NCI-H226 (cell line): ENCODE data around the gene DENND4C.
"Not testable (repeated sequence)": the region's sequence is repeated elsewhere in the genome, so short reads cannot be mapped to it uniquely, and the experiment has no call there.

ENCODE experiments used
- DNase-seq: peaks from one replicate; pipeline ENCODE4 v3.0.0-alpha.2; 2015

DENND4C gene

DNA sequence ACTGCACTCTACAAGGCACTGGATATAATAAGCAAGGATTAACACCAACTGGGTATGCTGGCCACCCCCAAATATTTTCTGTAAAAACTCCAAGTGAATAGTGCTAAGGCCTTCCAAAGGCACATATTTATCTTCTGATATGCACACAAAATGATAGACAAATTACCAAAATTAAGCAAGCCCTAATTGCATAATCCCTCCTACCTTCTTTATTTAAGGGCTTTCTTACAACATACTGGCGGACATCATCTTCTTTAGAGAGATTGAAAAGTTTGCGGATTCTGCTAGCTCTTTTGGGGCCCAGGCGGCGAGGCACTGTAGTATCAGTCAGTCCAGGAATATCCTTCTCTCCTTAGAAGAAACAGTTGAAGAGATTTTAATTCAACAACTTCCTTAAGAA is 147.7 kb downstream of the DENND4C start:
- DNase-seq: no peak

DNA sequence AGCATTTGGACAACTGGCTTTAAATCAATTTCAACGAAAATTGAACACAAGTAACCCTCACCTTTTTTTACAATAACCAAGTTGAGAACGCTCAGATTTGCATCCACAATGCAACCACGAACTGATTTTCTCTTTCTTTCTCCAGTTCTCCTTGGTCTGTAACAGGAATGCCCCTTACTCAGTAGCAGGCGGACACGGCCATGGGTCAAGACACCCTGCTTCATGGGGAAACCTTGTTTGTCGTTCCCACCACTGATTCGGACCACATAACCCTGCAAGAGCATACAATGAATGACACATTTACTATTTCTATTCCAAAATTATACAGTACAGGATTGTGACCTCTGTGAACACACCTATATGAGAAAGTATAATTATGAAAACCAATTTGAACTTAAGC is 148.2 kb downstream of the DENND4C start:
- no peak for DNase-seq

DNA sequence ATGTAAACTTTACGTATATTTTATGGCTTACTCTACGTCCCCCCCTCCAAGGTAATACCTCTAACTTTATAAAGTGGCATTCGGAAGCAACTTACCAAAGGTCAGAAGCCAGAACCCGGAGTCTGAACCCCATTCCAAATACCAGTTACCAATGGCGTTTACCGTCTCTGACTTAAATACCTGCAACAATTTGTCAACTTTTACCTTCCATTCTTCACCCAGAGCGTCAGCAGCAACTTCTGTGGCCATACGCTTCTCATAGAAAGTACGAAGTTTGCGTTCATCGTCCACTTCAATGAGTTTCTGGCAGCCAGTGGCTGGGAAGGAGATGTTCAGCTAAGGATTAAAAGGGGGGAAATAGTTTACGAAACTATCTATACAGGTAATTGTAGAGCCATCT is 148.8 kb downstream of the DENND4C start:
- no peak for DNase-seq

DNA sequence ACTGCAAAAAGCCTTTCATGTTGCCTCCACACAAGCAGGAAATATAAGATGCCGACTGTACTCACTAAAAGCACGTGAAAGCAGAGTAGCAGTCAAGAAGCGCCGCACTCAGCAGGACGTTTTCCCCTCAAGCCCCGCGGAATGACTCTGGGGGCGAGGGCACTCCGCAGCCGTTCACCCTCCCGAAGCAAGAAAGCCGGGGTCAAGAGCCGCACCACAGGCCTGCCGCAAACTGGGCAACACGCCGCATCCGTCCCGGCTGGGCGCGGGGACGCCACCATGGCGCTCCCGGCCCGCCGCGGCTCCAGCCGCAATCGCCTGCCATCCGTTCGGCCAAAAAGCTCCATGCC is 149.2 kb downstream of the DENND4C start:
- DNase-seq: no peak

DNA sequence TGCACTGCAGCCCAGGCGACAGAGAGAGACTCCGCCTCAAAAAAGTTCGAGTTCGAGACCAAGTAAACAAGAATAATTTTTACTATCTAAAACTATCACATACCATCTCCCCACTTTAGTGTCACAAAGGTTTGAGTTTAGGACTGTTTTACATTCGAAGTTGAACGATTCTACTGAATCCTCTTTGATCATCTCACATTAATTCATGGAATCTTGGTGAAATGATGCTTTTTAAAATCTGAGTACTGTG is 150.3 kb downstream of the DENND4C start:
- no peak for DNase-seq

DNA sequence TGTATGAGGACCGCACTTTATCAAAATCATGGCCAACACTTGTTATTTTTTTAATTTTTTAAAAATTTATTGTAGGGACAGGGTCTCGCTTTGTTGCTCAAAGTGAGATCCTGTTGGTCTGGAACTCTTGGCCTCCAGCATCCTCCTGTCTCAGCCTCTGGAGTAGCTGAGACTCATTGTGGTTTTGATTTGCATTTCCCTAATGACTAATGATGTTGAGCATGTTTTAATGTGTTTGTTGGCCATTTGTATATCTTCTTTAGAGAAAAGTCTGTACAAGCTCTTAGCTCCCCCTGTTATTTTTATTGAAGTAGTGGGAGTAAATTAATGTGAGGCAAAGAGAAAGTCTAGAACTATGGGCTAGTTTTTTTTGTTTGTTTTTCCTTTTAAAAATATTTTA is 151.2 kb downstream of the DENND4C start:
- no peak for DNase-seq

DNA sequence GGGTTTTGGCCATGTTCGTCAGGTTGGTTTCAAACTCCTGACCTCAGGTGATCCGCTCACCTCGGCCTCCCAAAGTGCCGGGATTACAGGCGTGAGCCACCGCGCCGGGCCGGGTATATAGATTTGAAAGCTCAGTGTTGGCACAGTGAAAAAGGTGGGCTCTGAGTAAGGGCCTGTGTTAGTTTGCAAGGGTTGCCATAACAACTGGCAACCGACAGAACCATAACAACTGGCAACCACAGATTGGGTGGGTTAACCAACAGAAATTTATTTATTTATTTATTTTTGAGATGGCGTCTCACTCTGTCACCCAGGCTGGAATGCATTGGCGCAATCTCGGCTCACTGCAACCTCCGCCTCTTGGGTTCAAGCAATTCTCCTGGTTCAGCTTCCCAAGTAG is 154.7 kb downstream of the DENND4C start:
- not testable (repeated sequence) for DNase-seq

DNA sequence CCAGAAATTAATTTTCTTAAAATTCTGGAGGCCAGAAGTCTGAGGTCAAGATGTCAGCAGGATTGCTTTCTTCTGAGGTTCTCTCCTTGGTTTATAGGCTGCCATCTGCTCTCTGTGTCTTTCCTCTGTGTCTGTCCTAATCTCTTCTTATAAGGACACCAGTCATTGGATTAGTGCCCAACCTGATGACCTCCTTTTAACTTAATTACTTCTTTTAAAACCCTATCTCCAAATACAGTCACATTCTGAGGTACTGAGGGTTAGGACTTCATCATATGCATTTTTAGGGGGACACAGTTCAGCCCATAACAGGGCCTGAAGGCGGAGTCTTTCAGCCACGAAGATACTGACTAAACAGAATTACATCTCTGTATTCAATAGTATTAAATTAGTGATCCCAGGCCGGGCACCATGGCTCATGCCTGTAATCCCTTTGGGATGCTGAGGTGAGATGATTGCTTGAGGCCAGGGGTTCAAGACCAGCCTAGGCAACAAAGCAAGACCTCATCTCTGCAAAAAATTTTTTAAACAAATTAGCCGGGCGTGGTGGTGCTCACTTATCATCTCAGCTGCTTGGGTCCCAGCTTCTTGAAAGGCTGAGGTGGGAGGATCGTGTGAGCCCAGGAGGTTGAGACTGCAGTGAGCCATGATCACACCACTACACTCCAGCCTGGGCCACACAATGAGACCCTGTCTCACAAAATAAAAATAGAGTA is 155.5 kb downstream of the DENND4C start:
- no peak for DNase-seq

DNA sequence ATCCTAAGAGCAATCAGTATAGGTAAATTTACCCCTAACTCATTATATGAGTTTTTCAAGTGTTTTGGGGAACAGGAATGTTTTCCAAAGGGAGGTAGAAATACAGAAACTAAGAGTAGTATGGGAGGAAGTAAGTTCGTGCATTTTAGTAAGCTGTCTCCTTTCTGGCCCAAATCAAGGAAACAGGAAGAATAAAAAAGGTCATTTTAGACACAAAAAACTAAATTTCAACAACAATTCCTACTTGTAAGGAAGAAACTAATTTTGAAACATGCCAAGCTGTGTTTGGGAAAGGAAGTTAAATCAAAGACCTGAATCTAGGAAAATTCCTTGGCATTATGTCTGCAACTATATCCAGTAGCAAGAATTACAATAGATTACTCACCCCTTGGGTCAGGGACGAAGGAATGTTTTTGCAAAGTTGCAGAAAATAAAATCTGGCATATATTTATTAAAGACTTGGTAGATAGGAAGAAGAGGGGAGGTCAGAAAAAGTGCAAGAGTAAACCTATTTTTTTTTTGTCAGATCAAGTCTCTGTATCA is 156.1 kb downstream of the DENND4C start:
- no peak for DNase-seq

DNA sequence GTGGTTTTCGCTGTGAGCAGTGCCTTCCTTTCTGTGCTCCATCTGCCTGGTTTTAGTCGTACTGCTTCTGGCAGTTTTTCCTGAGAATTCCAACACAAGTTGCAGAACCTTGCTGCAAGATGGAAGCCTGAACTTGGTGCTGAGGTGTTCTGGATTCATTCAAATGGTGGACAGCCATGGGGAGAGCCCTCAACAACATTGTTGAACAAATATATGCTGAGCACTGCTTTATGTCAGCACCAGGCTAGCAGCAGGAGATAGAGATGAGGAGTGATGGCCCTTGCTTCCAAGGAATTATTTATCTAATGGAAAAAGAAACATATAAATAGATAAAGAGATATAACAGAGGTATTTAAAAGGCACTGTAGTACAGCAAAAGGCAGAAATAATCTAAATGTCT is 156.8 kb downstream of the DENND4C start:
- DNase-seq: no peak

DNA sequence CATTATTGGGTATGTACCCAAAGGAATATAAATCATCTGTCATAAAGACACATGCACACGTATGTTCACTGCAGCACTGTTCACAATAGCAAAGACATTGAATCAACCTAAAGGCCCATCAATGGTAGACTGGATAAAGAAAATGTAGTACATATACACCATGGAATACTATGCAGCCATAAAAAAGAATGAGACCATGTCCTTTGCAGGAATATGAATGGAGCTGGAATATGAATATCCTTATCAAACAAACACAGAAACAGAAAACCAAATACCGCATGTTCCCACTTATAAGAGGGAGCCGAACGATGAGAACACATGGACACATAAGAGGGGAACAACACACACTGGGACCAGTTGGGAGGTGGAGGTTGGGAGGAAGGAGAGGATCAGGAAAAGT is 159.0 kb downstream of the DENND4C start:
- not testable (repeated sequence) for DNase-seq

DNA sequence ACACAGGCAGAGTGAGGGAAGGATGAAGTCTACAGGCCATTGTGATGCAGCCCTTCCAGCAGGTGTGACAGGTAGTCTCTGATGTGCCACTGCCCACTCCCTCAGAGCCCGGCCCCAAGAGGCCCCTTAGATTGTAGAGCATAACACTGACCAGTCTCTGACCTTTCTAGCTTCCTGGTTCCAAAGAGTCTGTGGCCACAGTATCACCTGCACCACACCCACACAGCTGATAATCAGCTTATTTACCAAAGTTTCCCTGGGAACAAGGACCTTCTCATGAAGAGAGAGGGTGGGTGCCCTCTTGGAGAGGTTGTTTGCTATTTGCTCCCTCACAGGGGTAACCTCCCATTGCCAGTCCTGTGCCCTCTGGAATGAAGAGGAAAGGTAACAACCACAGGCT is 167.4 kb downstream of the DENND4C start:
- no peak for DNase-seq

DNA sequence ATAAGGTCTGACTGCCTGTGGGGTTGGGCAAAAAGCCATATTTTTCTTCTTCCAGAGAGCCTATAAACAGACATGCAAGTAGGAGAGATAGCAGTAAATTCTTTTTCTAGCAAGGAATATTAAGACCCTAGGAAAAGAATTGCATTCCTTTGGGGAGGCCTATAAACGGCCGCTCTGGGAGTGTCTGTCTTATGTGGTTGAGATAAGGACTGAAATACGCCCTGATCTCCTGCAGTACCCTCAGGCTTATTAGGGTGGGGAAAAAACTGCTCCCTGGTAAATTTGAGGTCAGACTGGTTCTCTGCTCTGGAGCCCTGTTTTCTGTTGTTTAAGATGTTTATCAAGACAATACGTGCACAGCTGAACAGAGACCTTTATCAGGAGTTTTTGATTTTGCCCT is 172.7 kb downstream of the DENND4C start:
- DNase-seq: not testable (repeated sequence)

DNA sequence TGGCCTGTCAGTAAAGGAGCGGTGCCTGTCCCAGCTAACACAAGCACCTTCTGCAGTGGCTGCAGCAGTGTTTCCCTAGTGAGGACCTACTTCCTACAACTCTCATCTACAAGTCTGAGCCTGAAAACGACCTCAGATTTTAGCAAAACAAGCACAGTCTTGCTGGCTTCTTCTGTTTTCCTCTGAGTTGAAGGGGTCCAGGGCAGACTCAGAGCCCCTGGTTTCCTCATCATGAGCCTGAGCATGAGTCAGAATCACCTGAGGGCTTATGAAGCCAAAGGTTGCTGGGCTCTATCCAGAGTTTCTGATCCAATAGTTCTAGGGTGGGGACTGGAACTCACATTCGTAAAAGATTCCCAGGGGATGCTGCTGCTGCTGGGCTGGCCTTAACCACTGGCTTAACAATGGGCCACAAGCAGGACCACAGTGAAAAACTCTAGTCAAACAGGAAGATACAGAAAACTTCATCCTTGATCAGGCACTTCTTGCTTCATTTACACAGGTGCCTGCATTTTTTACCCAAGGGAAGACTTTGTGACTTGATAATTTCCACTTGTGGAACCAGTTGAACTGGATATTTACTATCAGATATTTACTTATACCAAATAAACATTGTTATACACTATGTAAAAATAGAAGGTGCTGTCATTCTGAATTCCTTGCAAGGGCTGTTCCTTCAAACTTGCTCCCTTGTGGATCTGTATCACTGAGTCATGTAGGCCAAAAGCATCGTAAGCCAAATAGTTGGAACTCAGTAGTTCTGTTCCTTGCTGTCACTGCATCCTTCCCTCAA is 174.0 kb downstream of the DENND4C start:
- DNase-seq: no peak

DNA sequence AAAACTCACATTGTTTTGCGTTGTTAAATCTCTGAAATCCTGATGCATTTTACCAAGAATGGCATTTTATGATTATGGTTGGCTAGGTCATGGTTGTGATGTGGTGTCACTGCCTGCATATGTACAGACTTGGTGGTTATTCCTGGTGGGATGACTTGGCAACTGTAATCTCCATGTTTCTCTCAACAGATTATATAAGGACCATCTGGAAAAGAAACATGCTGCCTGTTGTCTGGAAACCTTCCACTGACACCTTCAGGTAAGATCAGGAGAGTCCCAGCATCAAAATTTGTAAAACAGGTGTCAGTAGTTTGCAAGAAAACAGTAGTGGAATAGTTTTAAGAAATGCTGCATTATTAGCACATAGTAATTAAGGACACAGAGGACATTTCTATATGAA is 175.3 kb downstream of the DENND4C start:
- DNase-seq: no peak

DNA sequence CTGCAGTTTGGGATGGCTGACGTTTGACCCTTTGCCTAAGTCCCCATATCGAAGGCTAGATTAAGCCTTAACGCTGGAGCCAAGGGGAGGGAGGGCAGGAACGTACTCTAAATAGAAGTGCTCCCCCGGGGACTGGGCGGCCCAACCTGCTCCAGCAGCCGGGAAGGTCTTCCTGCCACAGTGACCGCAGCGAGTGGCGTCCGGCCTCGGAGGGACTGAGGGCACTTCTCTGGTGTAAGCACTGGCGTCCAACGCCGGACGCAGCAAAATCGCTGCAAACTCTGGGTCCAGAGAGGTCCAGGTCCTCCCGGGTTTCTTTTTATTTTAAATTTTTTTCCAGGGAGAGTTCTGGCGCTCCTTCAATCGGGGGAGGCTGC is 177.8 kb downstream of the DENND4C start:
- no peak for DNase-seq

DNA sequence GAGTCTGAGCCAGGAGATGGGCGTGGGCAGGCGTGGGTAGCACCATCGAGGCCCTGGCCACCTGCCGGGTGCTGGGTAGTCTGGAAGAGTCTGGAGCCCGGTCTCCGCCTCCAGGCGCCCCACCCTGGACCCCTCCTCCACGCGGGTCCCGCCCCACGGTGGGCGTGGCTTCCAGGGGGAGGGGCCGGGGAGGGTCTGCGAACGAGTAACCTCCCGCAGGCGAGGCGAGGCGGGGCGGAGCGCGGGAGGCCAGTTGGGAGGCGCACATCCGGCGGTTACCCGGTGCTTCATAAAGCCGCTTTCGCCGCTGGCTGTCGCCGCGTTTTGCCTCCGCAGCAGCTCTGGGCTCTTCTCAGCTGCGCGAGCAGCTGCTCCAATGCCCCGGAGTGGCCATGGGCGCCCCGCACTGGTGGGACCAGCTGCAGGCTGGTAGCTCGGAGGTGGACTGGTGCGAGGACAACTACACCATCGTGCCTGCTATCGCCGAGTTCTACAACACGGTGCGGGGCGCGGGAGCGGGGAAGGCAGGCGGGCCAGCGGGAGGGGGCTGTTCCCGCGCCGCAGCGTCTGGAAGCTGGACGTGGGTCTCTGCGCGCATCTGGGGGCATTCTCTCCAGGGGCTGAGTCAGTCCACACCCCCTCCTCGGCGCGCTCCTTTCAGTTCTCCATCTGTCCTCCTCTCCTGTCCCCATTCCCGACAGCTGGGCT is 178.4 kb downstream of the DENND4C start, which contains the start of gene ACER2:
Gene ACER2, plus strand, starts transcription at position 317 of the 708 bp plus-strand sequence. Its CDS starts 76 bp downstream, at position 393.
- peak; percentile 85 for DNase-seq

DNA sequence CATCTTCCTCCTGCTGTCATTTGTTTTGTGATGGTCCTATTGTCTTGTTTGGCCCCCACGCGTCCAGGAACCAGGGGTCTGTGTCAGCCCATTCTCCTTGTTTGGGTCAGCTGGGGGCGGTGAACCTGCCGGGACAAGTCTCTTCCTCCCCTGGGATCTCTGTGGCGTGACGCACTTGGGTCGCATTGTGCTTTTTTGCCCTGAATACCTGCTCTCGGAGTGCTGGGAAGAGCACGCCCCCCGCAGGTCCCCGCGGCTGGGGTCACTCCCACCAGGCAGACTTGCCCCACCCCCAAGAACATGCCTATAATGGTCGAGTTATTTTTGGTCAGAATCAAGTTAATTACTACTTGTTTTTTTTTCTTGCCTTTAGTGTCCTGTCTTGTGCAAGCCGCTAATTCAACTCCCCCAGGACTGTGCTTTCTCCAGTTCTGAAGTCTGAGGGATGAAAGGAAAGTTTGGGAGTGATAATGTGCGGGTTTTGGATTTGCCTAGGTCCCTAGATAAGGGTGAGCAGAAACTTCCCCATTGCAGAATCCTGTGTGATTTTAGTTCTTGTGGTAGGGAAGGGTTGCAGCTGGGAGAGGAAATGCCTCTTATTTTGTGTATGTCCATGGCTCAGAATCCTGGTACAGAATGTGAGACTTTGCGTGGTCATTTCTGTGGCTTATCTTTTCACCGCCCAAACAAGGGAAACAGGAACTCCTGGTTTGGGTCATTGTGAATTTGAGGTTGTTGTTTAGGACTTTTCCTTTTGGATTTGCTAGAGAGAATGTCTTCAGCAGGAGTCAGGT is 179.1 kb downstream of the DENND4C start:
- DNase-seq: no peak

DNA sequence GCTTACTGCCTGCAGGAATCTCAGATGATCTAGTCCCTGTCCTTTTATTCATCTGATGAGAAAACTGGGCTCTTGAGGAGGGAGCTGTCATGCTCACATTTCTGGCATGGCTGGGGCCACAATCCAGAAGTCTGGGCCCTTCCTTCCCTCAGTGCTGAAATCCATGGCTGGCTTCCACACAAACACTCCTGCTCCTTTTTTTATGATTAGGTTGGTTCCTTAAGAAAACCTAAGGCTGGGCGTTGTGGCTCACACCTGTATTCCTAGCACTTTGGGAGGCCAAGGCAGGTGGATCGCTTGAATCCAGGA is 179.7 kb downstream of the DENND4C start:
- no peak for DNase-seq

DNA sequence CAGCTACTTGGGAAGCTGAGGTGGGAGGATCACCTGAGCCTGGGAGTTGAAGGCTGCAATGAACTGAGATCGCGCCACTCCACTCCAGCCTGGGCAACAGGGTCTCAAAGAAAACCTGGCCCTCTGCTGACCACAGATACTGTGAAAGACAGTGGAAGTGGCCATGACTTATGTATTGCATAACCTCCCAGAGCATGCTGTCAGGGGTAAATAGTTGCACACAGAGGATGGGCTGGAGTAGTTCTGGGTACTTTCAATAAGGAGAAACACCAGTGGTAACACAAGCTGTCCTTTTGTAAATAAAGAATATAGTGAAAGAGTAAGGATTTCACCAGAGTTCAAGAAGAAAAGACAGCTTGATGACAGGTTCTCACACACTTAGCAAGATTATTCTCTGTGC is 180.1 kb downstream of the DENND4C start:
- no peak for DNase-seq

DNA sequence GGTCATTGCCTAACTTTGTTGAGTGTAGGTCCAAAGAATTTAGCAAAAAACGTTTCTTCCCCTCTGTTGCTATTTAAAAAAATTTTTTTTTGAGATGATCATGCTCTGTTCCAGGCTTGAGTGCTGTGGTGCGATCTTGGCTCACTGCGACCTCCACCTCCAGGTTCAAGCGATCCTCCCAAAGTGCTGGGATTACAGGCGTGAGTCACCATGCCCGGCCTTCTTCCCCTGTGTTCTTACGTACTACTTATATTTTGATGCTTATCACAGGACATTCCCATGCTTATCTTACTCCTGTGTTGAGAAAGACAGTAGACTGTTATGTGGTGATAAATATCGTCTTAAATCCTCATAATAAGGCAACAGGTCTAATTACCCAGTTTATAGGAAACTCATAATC is 180.8 kb downstream of the DENND4C start:
- DNase-seq: peak; percentile 40

DNA sequence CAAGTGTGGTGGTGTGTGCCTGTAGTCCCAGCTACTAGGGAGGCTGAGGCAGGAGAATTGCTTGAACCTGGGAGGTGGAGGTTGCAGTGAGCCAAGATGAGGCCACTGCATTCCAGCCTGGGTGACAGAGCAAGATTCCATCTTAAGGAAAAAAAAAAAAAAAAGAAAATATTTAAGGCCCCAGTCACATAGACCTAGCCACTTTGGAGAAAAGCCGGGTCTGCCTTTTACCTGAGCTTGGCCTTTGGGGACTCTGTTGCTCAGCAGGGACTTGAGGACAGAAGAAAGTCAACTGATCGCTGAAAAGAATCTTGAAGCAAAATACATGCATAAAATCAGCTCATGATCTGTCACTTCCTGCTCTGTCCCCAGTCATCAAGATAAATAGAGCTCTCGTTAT is 183.0 kb downstream of the DENND4C start:
- not testable (repeated sequence) for DNase-seq

DNA sequence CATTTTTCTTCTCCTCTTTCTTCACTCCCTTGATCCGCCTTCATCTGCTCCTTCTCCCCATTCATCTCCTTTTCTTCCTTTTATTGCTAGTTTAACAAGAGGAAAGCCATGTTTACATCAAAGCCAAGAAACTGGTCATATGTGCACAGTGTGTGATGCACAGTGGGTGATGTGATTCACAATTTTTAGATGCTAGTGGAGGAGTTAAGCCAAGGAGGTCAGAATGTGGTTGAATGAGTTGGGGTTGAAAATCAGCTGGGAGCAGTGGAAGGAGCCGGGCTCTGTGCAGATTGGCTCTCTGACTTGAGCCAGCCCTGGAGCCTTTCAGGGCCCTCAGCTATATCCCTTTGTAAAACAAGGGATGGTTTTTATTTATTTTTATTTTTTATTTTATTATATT is 185.7 kb downstream of the DENND4C start:
- no peak for DNase-seq
